Activated T-cell treated with anti-CD3 and anti-CD28 coated beads for 48 hours (primary cell): Measurements from ENCODE around the gene ACTBL2.
"Not testable (repeated sequence)": the region's sequence is repeated elsewhere in the genome, so short reads cannot be mapped to it uniquely, and the experiment has no call there.

ENCODE experiments used
- DNase-seq: peaks from one replicate; pipeline ENCODE4 v3.0.0-alpha.2; 2020; ENCODE audit warnings: low read depth

Gene ACTBL2

DNA sequence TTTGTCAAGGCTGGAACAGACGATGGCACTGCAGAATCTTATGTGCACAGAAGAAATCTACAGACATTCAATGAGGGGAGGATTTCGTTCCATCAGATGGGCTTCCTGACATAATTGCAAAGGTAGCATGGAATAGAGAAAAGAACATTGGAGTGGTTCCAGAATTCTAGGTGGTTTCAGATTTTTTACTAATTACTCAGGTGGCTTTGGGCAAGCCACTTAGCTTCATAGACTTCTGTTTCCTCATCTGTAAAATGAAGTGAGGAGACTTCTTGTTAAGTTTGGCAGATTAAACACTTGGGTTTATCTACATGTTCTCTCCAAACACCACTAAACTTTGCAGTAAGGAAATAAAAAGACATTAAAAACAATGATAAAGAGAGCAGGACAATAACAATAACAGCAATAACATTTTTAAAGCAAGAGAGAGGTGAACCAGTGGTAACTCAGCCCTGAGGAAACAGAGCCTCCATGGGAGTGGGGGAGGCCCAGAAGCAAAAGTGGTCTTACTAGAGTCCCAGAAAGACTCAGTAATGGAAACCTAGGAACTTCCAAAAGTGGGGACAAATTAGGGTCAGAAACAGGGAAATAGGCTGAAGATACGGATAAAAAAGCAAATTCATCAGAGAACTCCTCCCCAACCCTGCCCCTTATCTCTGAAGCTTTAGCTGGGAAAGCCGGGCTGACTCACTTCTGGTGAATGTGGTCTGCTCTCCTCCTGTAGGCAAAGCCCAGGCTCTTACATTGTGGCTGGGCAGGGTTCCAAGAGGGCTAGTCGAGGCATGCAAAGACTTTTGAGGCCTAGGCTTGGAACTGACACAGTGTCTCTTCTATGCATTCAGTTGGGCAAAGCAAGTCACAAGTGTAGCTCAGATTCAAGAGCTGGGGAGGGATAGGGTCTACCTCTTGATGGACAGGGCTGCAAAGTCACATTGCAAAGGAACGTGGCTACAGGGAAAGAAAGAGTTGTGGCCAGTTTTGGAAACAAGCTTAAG, 11.8 kb upstream of the ACTBL2 start:
- peak; percentile 41 for DNase-seq

DNA sequence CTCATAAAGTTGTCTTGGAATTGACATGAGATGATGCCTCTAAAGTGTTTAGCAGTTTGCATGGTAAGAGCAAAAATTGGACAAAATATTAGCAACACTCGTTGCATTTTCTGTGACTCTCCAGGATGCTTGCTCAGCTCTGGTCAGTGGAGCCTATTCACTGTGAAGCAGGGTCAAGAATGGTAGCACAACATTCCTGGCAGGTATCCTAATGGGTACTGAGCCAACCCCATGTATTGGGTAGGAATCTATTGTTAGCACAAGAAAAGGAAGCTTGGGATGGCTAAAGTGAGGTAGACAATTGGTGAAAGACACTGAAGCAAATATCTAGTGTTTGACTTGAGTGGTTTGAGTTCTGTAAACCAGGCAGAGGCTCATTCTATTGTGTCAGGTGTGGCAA, 10.4 kb upstream of the ACTBL2 start:
- DNase-seq: no peak

GRCh38 chr5:57492632-57493031, 10.0 kb upstream of the ACTBL2 start:
- DNase-seq: no peak

DNA sequence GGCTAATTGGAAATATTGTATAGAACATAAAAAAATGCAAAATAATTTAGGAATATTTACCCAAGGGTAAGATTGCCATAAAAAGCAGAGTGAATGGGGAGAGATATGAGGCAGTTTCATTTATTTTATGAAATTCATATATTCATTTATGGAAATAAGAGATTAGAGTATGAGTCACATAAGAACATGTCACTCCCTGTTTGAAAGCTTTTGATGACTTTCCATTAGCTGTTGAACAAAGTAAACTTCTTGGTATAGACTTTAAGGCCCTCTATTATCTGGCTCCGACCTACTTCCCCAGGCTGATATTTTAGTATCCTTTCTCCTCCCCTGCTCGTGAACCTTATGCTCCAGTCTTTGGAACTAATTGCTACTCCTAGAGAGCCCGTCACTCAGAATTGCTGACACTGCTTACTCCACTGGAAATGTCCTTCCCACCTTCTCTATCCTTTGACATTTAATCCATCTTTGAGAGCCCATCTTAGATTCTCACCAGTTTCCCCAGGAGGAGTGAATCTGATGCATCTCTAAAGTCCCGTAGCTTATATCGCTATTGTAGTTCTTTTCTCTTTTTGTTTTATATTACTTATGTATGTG, 8.9 kb upstream of the ACTBL2 start:
- no peak for DNase-seq

- no peak for DNase-seq
Observed at GRCh38 chr5:57488215-57488955, 5.8 kb upstream of the ACTBL2 start.

GRCh38 chr5:57486027-57486602, 3.5 kb upstream of the ACTBL2 start:
- DNase-seq: no peak

DNA sequence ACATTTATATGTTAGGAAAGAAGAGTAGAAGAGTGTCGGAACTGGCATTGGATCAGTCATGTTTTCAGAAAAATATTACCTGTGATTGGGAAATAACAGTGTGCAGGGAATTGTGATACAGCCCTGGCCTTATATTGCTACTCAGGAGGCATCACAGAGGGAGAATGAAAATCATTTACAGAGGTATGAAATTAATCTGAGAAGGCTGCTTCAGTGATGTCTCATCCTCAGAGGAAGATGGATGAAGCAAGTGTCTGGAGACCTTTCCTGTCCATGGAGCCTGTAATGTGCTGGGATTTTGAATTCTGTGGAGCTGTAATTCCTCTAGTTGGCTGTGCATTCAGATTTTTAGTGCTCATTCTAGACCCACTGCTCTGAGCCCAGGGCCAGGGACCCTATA, 3.8 kb downstream of the ACTBL2 start:
- no peak for DNase-seq

- DNase-seq: no peak
Observed at GRCh38 chr5:57476601-57477056, 6.0 kb downstream of the ACTBL2 start.

GRCh38 chr5:57470339-57470738, 12.3 kb downstream of the ACTBL2 start:
- DNase-seq: no peak

- no peak for DNase-seq
Observed at GRCh38 chr5:57468481-57469163, 14.0 kb downstream of the ACTBL2 start.

- no peak for DNase-seq
Observed at GRCh38 chr5:57466544-57466943, 16.1 kb downstream of the ACTBL2 start.

DNA sequence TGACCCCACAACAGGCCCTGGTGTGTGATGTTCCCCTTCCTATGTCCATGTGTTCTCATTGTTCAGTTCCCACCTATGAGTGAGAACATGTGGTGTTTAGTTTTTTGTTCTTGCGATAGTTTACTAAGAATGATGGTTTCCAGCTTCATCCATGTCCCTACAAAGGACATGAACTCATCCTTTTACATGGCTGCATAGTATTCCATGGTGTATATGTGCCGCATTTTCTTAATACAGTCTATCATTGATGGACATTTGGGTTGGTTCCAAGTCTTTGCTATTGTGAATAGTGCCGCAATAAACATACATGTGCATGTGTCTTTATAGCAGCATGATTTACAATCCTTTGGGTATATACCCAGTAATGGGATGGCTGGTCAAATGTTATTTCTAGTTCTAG, 22.6 kb downstream of the ACTBL2 start:
- DNase-seq: not testable (repeated sequence)

- no peak for DNase-seq
Observed at GRCh38 chr5:57458443-57458842, 24.2 kb downstream of the ACTBL2 start.

DNA sequence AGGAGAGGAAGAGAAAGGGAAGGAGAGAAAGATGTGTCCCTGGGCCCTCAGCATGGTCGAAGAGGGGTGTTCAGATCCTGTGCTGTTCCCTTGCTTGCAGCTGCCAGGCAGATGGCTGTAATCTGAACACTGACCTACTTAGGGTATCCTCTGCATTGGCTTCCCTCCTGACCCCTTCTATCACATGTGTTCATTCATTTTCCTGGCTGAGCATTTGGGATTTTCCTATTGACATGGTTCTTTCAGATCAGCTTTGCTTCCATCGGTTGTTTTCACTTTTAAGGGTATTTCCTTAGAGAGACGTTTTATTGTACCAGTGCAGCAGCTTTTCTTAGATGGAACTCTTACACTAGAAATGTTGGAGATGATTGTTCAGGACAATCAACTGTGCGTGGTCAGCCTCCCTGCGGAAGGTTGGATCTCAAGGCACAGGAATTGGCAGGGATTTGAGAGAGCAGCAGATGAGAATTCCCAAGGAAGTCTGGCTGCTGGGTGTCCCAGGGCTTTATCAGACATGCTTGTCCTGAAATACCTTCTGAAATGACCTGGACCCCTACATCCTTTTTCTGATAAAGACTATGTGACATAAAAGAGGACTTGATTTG, 26.0 kb downstream of the ACTBL2 start:
- DNase-seq: no peak

DNA sequence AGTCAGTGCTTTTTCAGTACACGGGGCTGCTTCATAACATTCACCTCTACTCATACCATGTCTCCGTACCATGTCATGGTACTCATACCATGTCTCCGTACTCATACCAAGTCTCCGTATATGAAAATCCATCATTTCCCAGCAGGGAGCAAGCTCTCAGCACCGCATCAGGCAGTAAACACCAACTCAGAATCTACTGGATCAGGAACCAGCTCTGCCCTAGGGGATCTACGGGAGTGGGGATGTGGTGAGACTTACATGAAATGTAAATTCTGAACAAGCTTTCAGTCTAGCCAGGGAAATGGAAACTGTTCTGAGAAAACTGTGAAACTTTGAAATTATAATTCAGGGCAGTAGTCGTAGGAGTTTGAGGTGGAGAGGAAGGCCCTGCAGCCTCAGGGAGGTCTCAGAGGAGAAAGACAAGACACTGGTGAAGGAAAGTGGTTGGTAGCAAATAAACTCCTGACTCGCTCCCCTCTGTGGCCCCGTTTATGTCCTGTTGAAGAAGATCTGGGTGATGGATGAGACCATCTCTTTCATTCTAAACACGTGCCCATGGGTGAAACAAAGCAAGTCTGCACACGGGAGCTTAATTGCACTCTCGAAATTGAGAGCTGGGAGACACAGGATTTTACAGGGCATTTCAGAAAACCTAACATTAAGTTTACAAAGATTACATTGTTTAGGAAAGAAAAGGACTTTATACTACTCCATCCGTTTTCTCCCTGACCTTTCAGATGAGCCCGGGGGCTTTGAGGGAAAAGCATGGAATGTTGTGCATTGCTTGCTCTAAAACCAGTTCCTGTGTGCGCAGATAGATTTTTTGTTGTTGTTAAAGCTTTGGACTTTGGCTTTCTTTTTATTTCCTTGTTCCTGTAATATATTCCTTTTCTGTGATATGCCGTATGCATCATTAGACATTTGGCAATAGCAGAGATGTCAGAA, 26.8 kb downstream of the ACTBL2 start:
- DNase-seq: no peak

- no peak for DNase-seq
Observed at GRCh38 chr5:57454896-57455295, 27.7 kb downstream of the ACTBL2 start.

DNA sequence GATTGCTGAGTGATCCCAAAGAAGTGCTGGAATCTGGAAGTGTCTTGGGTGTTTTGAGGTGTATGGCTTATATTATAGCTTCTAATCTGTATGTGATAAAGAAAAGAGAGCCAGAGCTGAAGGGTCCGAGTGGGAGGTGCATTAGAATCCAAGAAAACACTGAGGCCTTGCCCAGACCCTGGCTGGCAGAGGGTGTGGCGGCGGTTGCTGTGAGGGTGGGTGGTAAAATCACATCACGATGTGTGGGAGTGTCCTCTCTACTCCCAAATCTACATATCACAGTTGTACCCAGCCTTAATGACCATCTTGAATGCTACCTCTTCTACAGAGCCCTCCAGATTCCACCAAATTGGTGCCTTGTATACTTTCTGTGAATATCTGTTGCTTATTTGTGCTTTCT, 28.9 kb downstream of the ACTBL2 start:
- no peak for DNase-seq

GRCh38 chr5:57452885-57453284, 29.7 kb downstream of the ACTBL2 start:
- no peak for DNase-seq

GRCh38 chr5:57450991-57451876, 31.4 kb downstream of the ACTBL2 start:
- DNase-seq: no peak
